Mucosa of rectum (tissue), 2 donors: ENCODE data around the gene SERPINB5.

Experiments
- H3K27ac ChIP-seq, 2 donors: one replicate each; pipeline ENCODE4 v1.7.0; 2013; ENCODE audit warnings: inconsistent platforms in 2 of 2, low read depth in 2 of 2, low read length in 2 of 2
- H3K27me3 ChIP-seq, 2 donors: one replicate each; pipeline ENCODE4 v1.7.0; 2013; ENCODE audit warnings: low read length in 2 of 2; ENCODE audit not compliant: control insufficient read depth in 2 of 2, insufficient read depth in 2 of 2
- H3K36me3 ChIP-seq, 2 donors: one replicate each; pipeline ENCODE4 v1.7.0; 2013; ENCODE audit warnings: low read length in 2 of 2; ENCODE audit not compliant: control insufficient read depth in 2 of 2, insufficient read depth in 2 of 2
- H3K4me1 ChIP-seq, 2 donors: one replicate each; pipeline ENCODE4 v1.7.0; 2013; ENCODE audit warnings: low read length in 2 of 2, mild to moderate bottlenecking in 1 of 2; ENCODE audit not compliant: control insufficient read depth in 2 of 2, insufficient read depth in 2 of 2
- H3K4me3 ChIP-seq, 2 donors: one replicate each; pipeline ENCODE4 v1.7.0; 2013; ENCODE audit warnings: low read length in 2 of 2
- H3K9ac ChIP-seq, 2 donors: one replicate each; pipeline ENCODE4 v1.7.0; 2013; ENCODE audit warnings: low read length in 2 of 2, low read depth in 1 of 2, mild to moderate bottlenecking in 1 of 2
- H3K9me3 ChIP-seq, 2 donors: one replicate each; pipeline ENCODE4 v1.7.0; 2013; ENCODE audit warnings: low read length in 2 of 2; ENCODE audit not compliant: control insufficient read depth in 2 of 2
- donor health status: healthy.
- donor health status: Normal muscosa, but diverticular disease.

SERPINB5 gene

GRCh38 chr18:63515801-63516200 lies 39.0 kb downstream of the SERPINB5 start:
- no peak overlapping the region for H3K4me3 ChIP-seq
- no peak overlapping the region for H3K9ac ChIP-seq
- H3K27ac ChIP-seq: no peak overlapping the region
- no peaks in the 10 kb centered on the region for H3K36me3 ChIP-seq
- no peaks in the 10 kb centered on the region for H3K9me3 ChIP-seq
- H3K27me3 ChIP-seq: peaks cover 0 to 2% of the 10 kb centered on the region in 2 donors
- peaks cover 0 to 2% of the 10 kb centered on the region in 2 donors for H3K4me1 ChIP-seq

GRCh38 chr18:63518178-63519012 lies 41.6 kb downstream of the SERPINB5 start:
- Histone ChIP-seq H3K4me3 (no peak overlapping the region), H3K27me3 (peaks cover 2 to 5% of the 10 kb centered on the region in 2 donors), H3K9ac (no peak overlapping the region), H3K9me3 (no peaks in the 10 kb centered on the region), H3K27ac (no peak overlapping the region), H3K36me3 (no peaks in the 10 kb centered on the region), H3K4me1 (peaks cover 0 to 2% of the 10 kb centered on the region in 2 donors)

- H3K9me3 ChIP-seq: no peaks in the 10 kb centered on the region
- peaks cover 0 to 2% of the 10 kb centered on the region in 2 donors for H3K4me1 ChIP-seq
- no peak overlapping the region for H3K27ac ChIP-seq
- H3K27me3 ChIP-seq: peaks cover 0 to 5% of the 10 kb centered on the region in 2 donors
- H3K4me3 ChIP-seq: no peak overlapping the region
- no peaks in the 10 kb centered on the region for H3K36me3 ChIP-seq
- no peak overlapping the region for H3K9ac ChIP-seq
These were observed 43.4 kb downstream of the SERPINB5 start for GRCh38 chr18:63520053-63520685.

GRCh38 chr18:63523660-63524059 lies 46.9 kb downstream of the SERPINB5 start:
- H3K4me1 ChIP-seq: no peaks in the 10 kb centered on the region
- H3K36me3 ChIP-seq: no peaks in the 10 kb centered on the region
- H3K4me3 ChIP-seq: no peak overlapping the region
- H3K9ac ChIP-seq: no peak overlapping the region
- H3K27me3 ChIP-seq: peaks cover 0 to 5% of the 10 kb centered on the region in 2 donors
- H3K9me3 ChIP-seq: no peaks in the 10 kb centered on the region
- no peak overlapping the region for H3K27ac ChIP-seq

- no peaks in the 10 kb centered on the region for H3K4me1 ChIP-seq
- no peak overlapping the region for H3K9ac ChIP-seq
- no peak overlapping the region for H3K4me3 ChIP-seq
- peaks cover 0 to 3% of the 10 kb centered on the region in 2 donors for H3K27me3 ChIP-seq
- no peaks in the 10 kb centered on the region for H3K36me3 ChIP-seq
- no peak overlapping the region for H3K27ac ChIP-seq
- no peaks in the 10 kb centered on the region for H3K9me3 ChIP-seq
These were observed 50.5 kb downstream of the SERPINB5 start for GRCh38 chr18:63527251-63527650.

- no peak overlapping the region for H3K9ac ChIP-seq
- H3K4me1 ChIP-seq: no peaks in the 10 kb centered on the region
- H3K27ac ChIP-seq: no peak overlapping the region
- H3K27me3 ChIP-seq: peaks cover 0 to 3% of the 10 kb centered on the region in 2 donors
- no peak overlapping the region for H3K4me3 ChIP-seq
- no peaks in the 10 kb centered on the region for H3K9me3 ChIP-seq
- H3K36me3 ChIP-seq: no peaks in the 10 kb centered on the region
These were observed 52.2 kb downstream of the SERPINB5 start for GRCh38 chr18:63528863-63529492.

GRCh38 chr18:63532471-63532870 lies 55.7 kb downstream of the SERPINB5 start:
- Histone ChIP-seq H3K9ac (no peak overlapping the region), H3K4me1 (no peaks in the 10 kb centered on the region), H3K36me3 (no peaks in the 10 kb centered on the region), H3K9me3 (no peaks in the 10 kb centered on the region), H3K27ac (no peak overlapping the region), H3K27me3 (peaks cover 0 to 3% of the 10 kb centered on the region in 2 donors), H3K4me3 (no peak overlapping the region)

- H3K4me3 ChIP-seq: no peak overlapping the region
- H3K27ac ChIP-seq: no peak overlapping the region
- H3K9ac ChIP-seq: no peak overlapping the region
- H3K36me3 ChIP-seq: no peaks in the 10 kb centered on the region
- no peaks in the 10 kb centered on the region for H3K4me1 ChIP-seq
- H3K9me3 ChIP-seq: no peaks in the 10 kb centered on the region
- peaks cover 0 to 3% of the 10 kb centered on the region in 2 donors for H3K27me3 ChIP-seq
These were observed 57.9 kb downstream of the SERPINB5 start for GRCh38 chr18:63534615-63535014.

- Histone ChIP-seq H3K4me1 (no peaks in the 10 kb centered on the region), H3K27me3 (peaks cover 0 to 3% of the 10 kb centered on the region in 2 donors), H3K4me3 (no peak overlapping the region), H3K27ac (no peak overlapping the region), H3K9ac (no peak overlapping the region), H3K36me3 (no peaks in the 10 kb centered on the region), H3K9me3 (no peaks in the 10 kb centered on the region)
These were observed 63.2 kb downstream of the SERPINB5 start for GRCh38 chr18:63539904-63540510.

GRCh38 chr18:63542069-63542468 lies 65.3 kb downstream of the SERPINB5 start, which contains the start of gene SERPINB12:
SERPINB12 (plus strand) TSS chr18:63542369; CDS start chr18:63556160, 13,791 bp downstream.
- Histone ChIP-seq H3K9me3 (no peaks in the 10 kb centered on the region), H3K4me1 (no peaks in the 10 kb centered on the region), H3K9ac (no peak within 1 kb of the TSS), H3K4me3 (no peak within 1 kb of the TSS), H3K27me3 (peaks cover 0 to 3% of the 10 kb centered on the region in 2 donors), H3K27ac (no peak within 1 kb of the TSS), H3K36me3 (no peaks in the 10 kb centered on the region)
